Activated CD4-positive, alpha-beta T cell treated with anti-CD3 and anti-CD28 coated beads, Interleukin-2, amount 10 ng/mL, durations not matched to agents 7 days and 5 days (primary cell): ENCODE data around the gene VASH1. TPM values are rescaled to one million over a fixed set of nuclear protein-coding genes. Genes with fewer than 3 reads are reported as not detected.

Source experiments
- CTCF ChIA-PET: fragments of 350-600 bp; sonication (Branson Sonifier 250); formaldehyde crosslinking; loops from one replicate; lab custom pipeline; 2021; ENCODE audit warnings: antibody characterized with exemption; lab: Charles Lee
- POLR2A ChIA-PET: fragments of 350-600 bp; sonication (Branson Sonifier 250); formaldehyde crosslinking; loops from one replicate; lab custom pipeline; 2021; ENCODE audit warnings: antibody characterized with exemption; lab: Charles Lee
- DNase-seq: peaks from one replicate; pipeline ENCODE4 v3.0.0-alpha.2; 2020
- H3K27ac Mint-ChIP-seq: one replicate; pipeline ENCODE4 v1.8.0; 2021; ENCODE audit warnings: mild to moderate bottlenecking, moderate library complexity, mixed read lengths
- H3K27me3 Mint-ChIP-seq: one replicate; pipeline ENCODE4 v1.8.0; 2021; ENCODE audit warnings: mixed read lengths
- H3K36me3 Mint-ChIP-seq: one replicate; pipeline ENCODE4 v1.8.0; 2021; ENCODE audit warnings: low read depth, mixed read lengths
- H3K4me1 Mint-ChIP-seq: one replicate; pipeline ENCODE4 v1.8.0; 2021; ENCODE audit warnings: mixed read lengths
- H3K4me3 Mint-ChIP-seq: one replicate; pipeline ENCODE4 v1.8.0; 2021; ENCODE audit warnings: mild to moderate bottlenecking, moderate library complexity, mixed read lengths
- H3K9me3 Mint-ChIP-seq: one replicate; pipeline ENCODE4 v1.8.0; 2021; ENCODE audit warnings: mixed read lengths
- total RNA-seq, 2 experiments: library from RNA; stranded (reverse); gene quantifications; one replicate each; pipeline ENCODE4 v1.2.3, GENCODE V29; 2021

Gene VASH1
- total RNA-seq, 2 experiments from 2014 or later = 2.1 TPM

GRCh38 chr14:76784266-76784874 lies 23.1 kb downstream of the VASH1 start:
- no peak overlapping the region for H3K4me3 Mint-ChIP-seq
- ChIA-PET CTCF (interaction anchor here (0.8 to 3.1 kb wide), 12 partner anchors 8 to 78 kb away, joined by 3 to 17 read pairs (median 6); partner anchors contain the start of gene ANGEL1), POLR2A (no interaction called here)
- H3K27ac Mint-ChIP-seq = peak overlapping the region; percentile 63
- H3K36me3 Mint-ChIP-seq = peaks cover 6% of the 10 kb centered on the region
- no peaks in the 10 kb centered on the region for H3K27me3 Mint-ChIP-seq
- H3K9me3 Mint-ChIP-seq = no peaks in the 10 kb centered on the region
- no peak for DNase-seq
- H3K4me1 Mint-ChIP-seq = peaks cover 45% of the 10 kb centered on the region

GRCh38 chr14:76784881-76785280 lies 23.6 kb downstream of the VASH1 start:
- peak; percentile 63 for DNase-seq
- POLR2A ChIA-PET = interaction anchor here (0.6 kb wide), 1 partner anchor 95 kb away, joined by 3 read pairs; no protein-coding TSS in a partner anchor
- Mint-ChIP-seq H3K27ac (no peak overlapping the region), H3K9me3 (no peaks in the 10 kb centered on the region), H3K4me3 (no peak overlapping the region), H3K27me3 (no peaks in the 10 kb centered on the region), H3K4me1 (peaks cover 45% of the 10 kb centered on the region), H3K36me3 (peaks cover 6% of the 10 kb centered on the region)
- CTCF ChIA-PET = interaction anchor here (0.7 to 3.1 kb wide), 13 partner anchors 9 to 78 kb away, joined by 3 to 17 read pairs (median 6); partner anchors contain the start of gene ANGEL1

GRCh38 chr14:76786601-76787000 lies 25.3 kb downstream of the VASH1 start:
- no peaks in the 10 kb centered on the region for H3K27me3 Mint-ChIP-seq
- ChIA-PET CTCF (no interaction called here), POLR2A (no interaction called here)
- H3K4me3 Mint-ChIP-seq = no peak overlapping the region
- H3K36me3 Mint-ChIP-seq = peaks cover 6% of the 10 kb centered on the region
- no peaks in the 10 kb centered on the region for H3K9me3 Mint-ChIP-seq
- no peak overlapping the region for H3K27ac Mint-ChIP-seq
- H3K4me1 Mint-ChIP-seq = peaks cover 36% of the 10 kb centered on the region
- no peak for DNase-seq

- no peak for DNase-seq
- no peaks in the 10 kb centered on the region for H3K4me1 Mint-ChIP-seq
- no peak overlapping the region for H3K4me3 Mint-ChIP-seq
- no peaks in the 10 kb centered on the region for H3K9me3 Mint-ChIP-seq
- no peak overlapping the region for H3K27ac Mint-ChIP-seq
- ChIA-PET CTCF (no interaction called here), POLR2A (no interaction called here)
- H3K36me3 Mint-ChIP-seq = peaks cover 7% of the 10 kb centered on the region
- no peaks in the 10 kb centered on the region for H3K27me3 Mint-ChIP-seq
These were observed 31.2 kb downstream of the VASH1 start for GRCh38 chr14:76792422-76792821.

- DNase-seq = no peak
- H3K36me3 Mint-ChIP-seq = peaks cover 7% of the 10 kb centered on the region
- no peak overlapping the region for H3K4me3 Mint-ChIP-seq
- CTCF ChIA-PET = no interaction called here
- no peak overlapping the region for H3K27ac Mint-ChIP-seq
- H3K27me3 Mint-ChIP-seq = no peaks in the 10 kb centered on the region
- H3K9me3 Mint-ChIP-seq = no peaks in the 10 kb centered on the region
- POLR2A ChIA-PET = no interaction called here
- no peaks in the 10 kb centered on the region for H3K4me1 Mint-ChIP-seq
These were observed 32.1 kb downstream of the VASH1 start for GRCh38 chr14:76793324-76793723.

GRCh38 chr14:76793956-76794355 lies 32.7 kb downstream of the VASH1 start:
- Mint-ChIP-seq H3K9me3 (no peaks in the 10 kb centered on the region), H3K27me3 (no peaks in the 10 kb centered on the region), H3K4me3 (no peak overlapping the region), H3K4me1 (no peaks in the 10 kb centered on the region), H3K27ac (no peak overlapping the region), H3K36me3 (peaks cover 4% of the 10 kb centered on the region)
- POLR2A ChIA-PET = no interaction called here
- no peak for DNase-seq
- CTCF ChIA-PET = no interaction called here

GRCh38 chr14:76806446-76806845 lies 45.2 kb downstream of the VASH1 start:
- Mint-ChIP-seq H3K27me3 (no peaks in the 10 kb centered on the region), H3K36me3 (peaks cover 26% of the 10 kb centered on the region), H3K4me1 (peaks cover 15% of the 10 kb centered on the region), H3K27ac (no peak overlapping the region), H3K9me3 (no peaks in the 10 kb centered on the region), H3K4me3 (no peak overlapping the region)
- ChIA-PET CTCF (interaction anchor here (0.6 to 1.7 kb wide), 3 partner anchors 21 to 371 kb away, joined by 3 to 6 read pairs (median 4); no protein-coding TSS in a partner anchor), POLR2A (no interaction called here)
- no peak for DNase-seq

- Mint-ChIP-seq H3K36me3 (peaks cover 14% of the 10 kb centered on the region), H3K27ac (no peak overlapping the region), H3K4me1 (peaks cover 24% of the 10 kb centered on the region), H3K4me3 (no peak overlapping the region), H3K27me3 (no peaks in the 10 kb centered on the region), H3K9me3 (no peaks in the 10 kb centered on the region)
- DNase-seq = no peak
- CTCF ChIA-PET = interaction anchor here (2.3 kb wide), 1 partner anchor 98 kb away, joined by 5 read pairs; no protein-coding TSS in a partner anchor
- POLR2A ChIA-PET = interaction anchor here (0.7 kb wide), 1 partner anchor 38 kb away, joined by 3 read pairs; no protein-coding TSS in a partner anchor
These were observed 46.7 kb downstream of the VASH1 start for GRCh38 chr14:76808011-76808410.

GRCh38 chr14:76808990-76809389 lies 47.7 kb downstream of the VASH1 start:
- Mint-ChIP-seq H3K4me3 (no peak overlapping the region), H3K36me3 (peaks cover 5% of the 10 kb centered on the region), H3K4me1 (peaks cover 27% of the 10 kb centered on the region), H3K9me3 (no peaks in the 10 kb centered on the region), H3K27ac (no peak overlapping the region), H3K27me3 (no peaks in the 10 kb centered on the region)
- no peak for DNase-seq
- CTCF ChIA-PET = interaction anchor here (1.3 to 2.3 kb wide), 2 partner anchors 28 to 99 kb away, joined by 3 to 5 read pairs; no protein-coding TSS in a partner anchor
- POLR2A ChIA-PET = no interaction called here

GRCh38 chr14:76810525-76810924 lies 49.3 kb downstream of the VASH1 start:
- DNase-seq = no peak
- Mint-ChIP-seq H3K9me3 (no peaks in the 10 kb centered on the region), H3K4me1 (peaks cover 27% of the 10 kb centered on the region), H3K4me3 (peak overlapping the region; percentile 82), H3K27ac (peak overlapping the region; percentile 72), H3K36me3 (peaks cover 4% of the 10 kb centered on the region), H3K27me3 (no peaks in the 10 kb centered on the region)
- CTCF ChIA-PET = interaction anchor here (0.6 to 1.3 kb wide), 7 partner anchors 12 to 111 kb away, joined by 3 to 5 read pairs (median 3); no protein-coding TSS in a partner anchor
- POLR2A ChIA-PET = interaction anchor here (0.7 kb wide), 1 partner anchor 1930 kb away, joined by 3 read pairs; no protein-coding TSS in a partner anchor

- peak overlapping the region; percentile 72 for H3K27ac Mint-ChIP-seq
- peaks cover 4% of the 10 kb centered on the region for H3K36me3 Mint-ChIP-seq
- POLR2A ChIA-PET = interaction anchor here (0.7 kb wide), 2 partner anchors 28 to 1930 kb away, joined by 3 to 5 read pairs; no protein-coding TSS in a partner anchor
- CTCF ChIA-PET = interaction anchor here (0.6 to 1.4 kb wide), 7 partner anchors 9 to 624 kb away, joined by 3 to 6 read pairs (median 3); no protein-coding TSS in a partner anchor
- no peaks in the 10 kb centered on the region for H3K27me3 Mint-ChIP-seq
- H3K9me3 Mint-ChIP-seq = no peaks in the 10 kb centered on the region
- H3K4me3 Mint-ChIP-seq = peak overlapping the region; percentile 82
- peaks cover 27% of the 10 kb centered on the region for H3K4me1 Mint-ChIP-seq
- DNase-seq = peak; percentile 41
These were observed 49.7 kb downstream of the VASH1 start for GRCh38 chr14:76810953-76811400.

- no peak for DNase-seq
- peaks cover 4% of the 10 kb centered on the region for H3K36me3 Mint-ChIP-seq
- ChIA-PET POLR2A (interaction anchor here (0.7 kb wide), 2 partner anchors 29 to 1931 kb away, joined by 3 to 5 read pairs; no protein-coding TSS in a partner anchor), CTCF (interaction anchor here (0.6 to 1.4 kb wide), 7 partner anchors 10 to 625 kb away, joined by 3 to 6 read pairs (median 3); no protein-coding TSS in a partner anchor)
- peaks cover 27% of the 10 kb centered on the region for H3K4me1 Mint-ChIP-seq
- H3K9me3 Mint-ChIP-seq = no peaks in the 10 kb centered on the region
- H3K4me3 Mint-ChIP-seq = peak overlapping the region; percentile 82
- no peaks in the 10 kb centered on the region for H3K27me3 Mint-ChIP-seq
- H3K27ac Mint-ChIP-seq = peak overlapping the region; percentile 80
These were observed 50.3 kb downstream of the VASH1 start for GRCh38 chr14:76811561-76811960.

GRCh38 chr14:76812093-76812421 lies 50.8 kb downstream of the VASH1 start:
- H3K9me3 Mint-ChIP-seq = no peaks in the 10 kb centered on the region

More at GRCh38 chr14:76812093-76812421, 50.8 kb downstream of the VASH1 start:
- ChIA-PET POLR2A (no interaction called here), CTCF (interaction anchor here (0.6 to 1.4 kb wide), 7 partner anchors 10 to 259 kb away, joined by 3 to 6 read pairs (median 3); no protein-coding TSS in a partner anchor)
- no peak for DNase-seq
- Mint-ChIP-seq H3K27ac (peak overlapping the region; percentile 80), H3K4me1 (peaks cover 27% of the 10 kb centered on the region), H3K27me3 (no peaks in the 10 kb centered on the region), H3K36me3 (peaks cover 4% of the 10 kb centered on the region), H3K4me3 (peak overlapping the region; percentile 82)
